GM23248 (cell line): ENCODE results near the gene SLC35F3.

Experiments used
- EZH2 ChIP-seq: fragments of 200-600 bp; sonication (generic); IDR thresholded peaks from 2 replicates; pipeline ENCODE4 v1.6.1; 2018; ENCODE audit warnings: antibody characterized with exemption, mild to moderate bottlenecking; ENCODE audit not compliant: insufficient read depth, poor library complexity, severe bottlenecking
- EZH2phosphoT487 ChIP-seq: fragments of 200-600 bp; sonication (generic); IDR thresholded peaks from 2 replicates; pipeline ENCODE4 v1.6.1; 2018; ENCODE audit warnings: antibody characterized with exemption, moderate library complexity, mild to moderate bottlenecking, low read depth; ENCODE audit not compliant: insufficient read depth

DNA sequence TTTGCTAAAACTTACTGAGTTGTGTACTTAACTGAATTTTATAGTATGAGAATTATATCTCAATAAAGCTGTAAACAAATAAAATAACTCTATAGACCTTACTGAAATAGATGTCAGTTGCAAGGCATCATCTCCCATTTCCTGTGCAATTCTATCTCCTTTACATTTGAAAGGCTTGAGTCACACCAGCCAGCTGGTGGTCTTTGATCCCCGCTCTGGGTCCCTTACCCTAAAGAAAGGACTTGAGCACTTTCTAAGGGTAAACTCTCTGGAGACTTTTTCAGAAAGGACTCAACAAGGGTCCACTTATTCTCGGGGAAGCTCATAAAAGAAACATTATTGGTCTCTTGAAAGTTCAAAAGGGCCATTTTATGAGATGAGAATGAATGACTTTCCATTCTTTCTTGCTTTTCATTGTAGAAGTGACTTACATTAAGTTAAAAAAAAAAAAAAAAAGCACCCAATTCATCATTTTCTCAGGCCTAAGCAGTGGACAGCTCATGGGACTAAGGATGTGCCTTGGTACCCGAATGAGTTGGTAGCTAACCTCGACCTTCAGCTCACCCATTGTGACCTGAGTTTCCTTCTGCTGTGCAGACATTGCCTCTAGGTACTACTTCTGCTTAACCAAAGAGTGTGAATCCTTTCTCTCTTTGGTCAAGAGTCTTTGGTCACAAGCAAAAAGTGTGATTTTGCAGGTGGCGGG, 321.8 kb downstream of the SLC35F3 start:
- no peak for TF ChIP-seq EZH2
- TF ChIP-seq EZH2phosphoT487: no peak
